ENCODE results near the gene HELT.

Gene HELT

DNA sequence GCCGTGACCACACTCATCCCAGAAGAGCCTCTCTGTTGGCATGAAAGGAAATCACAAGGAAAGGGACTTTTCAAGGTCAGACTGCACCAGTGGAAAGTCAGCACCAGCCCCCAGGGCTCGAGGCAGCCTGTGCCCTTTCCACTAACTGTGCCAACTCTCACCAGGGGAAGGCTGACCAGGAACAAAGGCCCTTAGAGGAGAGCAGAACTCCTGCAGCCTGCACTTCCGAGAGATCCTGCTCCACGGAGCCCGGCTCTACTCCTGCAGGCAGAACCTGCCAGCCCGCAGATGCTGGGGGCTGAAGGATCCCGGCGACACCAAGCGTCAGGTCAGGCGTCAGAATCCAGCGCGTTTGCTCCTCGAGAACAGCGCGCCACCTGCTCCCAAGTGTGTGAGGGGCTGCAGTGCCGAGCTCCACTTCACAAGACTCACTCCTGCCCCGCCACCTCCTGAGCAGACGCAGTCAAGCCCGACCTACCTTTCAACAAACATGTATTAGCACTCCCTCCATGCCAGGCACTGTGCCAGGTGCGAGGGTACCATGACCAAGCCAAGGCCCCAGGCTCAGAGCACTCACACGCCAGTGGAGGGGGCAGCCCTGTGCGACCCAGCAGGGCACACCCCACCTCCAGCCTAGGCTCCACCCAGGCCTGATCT is 13.6 kb upstream of the HELT start:
- DNase-seq, result peak in 1 of 2 experiments; percentile 31

DNA sequence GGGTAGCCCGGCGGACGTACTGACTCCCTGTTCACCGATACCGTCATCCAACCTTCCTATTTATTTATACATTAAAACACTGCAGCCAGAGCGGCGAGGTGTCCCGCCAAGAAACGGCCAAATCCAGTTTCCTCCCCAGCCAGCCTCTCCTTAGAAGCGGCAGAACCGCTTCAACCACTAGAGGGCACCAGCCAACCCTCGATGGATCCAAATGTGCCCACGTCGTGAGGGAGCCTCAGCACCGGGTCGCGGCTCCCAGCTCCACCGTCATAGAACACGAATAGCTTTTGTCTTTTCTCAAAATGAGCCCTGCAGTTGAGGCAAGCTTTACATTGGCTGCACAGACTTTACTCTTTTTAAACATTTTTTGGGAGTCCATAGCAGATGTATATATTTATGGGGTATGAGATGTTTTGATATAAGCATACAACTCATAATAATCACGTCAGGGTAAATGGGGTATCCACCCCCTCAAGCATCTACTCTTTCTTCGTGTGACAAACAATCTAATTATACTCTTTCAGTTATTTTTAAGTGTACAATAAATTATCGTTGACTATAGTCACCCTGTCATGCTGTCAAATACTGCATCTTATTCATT is 13.0 kb upstream of the HELT start:
- peak; percentile 38 to 51 for DNase-seq

DNA sequence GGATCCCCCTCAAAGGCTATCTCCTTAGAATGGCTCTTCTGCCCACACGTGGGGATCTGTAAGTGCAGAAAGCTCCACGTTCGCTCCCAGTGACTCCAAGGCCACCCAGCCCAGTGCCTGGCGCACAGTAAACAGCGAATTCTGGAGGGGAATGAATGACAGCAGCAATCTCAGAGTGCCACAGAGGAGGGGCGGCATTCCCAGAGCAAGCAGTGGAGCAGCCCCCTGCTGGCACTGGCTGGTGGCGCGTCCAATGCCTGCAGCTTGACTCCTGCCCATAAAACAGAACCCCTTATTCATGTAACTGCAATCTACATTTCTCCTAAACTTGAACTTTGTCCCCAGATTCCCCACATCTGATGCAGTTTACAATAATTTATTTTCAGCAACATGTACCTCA is 6.9 kb upstream of the HELT start:
- DNase-seq, result no peak

DNA sequence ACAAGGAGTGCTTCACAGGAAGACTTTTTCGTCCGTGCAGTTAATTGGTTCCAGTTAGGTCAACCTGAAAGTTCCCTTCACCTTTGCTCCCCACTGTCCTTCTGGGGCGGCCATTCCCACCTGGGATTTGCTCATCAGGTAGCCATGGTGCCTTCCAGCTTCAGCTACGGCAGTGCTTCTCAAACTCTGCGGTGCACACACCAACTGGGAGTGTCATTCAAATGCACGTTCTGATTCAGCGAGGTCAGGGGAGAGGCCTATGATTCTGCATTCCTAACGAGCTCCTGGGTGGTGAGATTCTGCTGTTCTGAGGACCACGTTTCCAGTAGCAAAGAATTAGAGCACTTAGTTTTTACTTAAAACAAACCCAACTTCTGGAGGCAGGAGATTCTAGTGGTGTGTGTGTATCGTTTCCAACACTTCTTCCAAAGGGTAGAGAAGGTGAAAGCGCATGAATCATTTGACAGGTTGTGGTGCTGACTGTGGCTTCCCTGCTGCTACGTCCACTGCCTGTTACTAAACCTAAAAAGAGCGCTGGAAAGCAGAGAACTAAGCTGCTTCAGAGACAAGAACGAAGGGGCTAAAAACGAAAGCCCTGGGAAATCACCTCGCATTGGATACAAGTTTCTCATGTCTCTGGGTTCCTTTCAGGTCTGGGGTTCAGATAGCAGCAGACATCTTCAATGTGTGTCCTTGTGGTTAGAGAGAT is 4.7 kb upstream of the HELT start:
- no peak for DNase-seq

DNA sequence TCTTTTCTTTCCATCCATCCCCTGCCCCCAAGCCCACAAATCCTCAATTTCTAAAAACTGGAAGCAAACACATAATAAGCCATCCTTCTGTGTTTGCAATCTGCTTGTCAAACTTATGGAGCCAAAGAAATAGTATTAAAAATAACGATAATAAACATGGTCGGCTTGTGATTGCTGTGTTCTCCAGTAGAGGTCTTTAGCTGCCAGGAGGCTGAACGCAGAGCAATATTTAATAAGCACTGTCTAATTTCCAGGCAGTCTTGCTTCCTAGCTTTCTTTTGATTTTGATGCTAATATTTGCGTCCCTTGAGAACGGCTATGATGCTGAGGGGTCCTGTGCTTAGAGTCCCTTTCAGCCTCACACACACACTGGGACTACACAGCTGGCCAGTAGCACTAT is 3.2 kb upstream of the HELT start:
- DNase-seq, result no peak

DNA sequence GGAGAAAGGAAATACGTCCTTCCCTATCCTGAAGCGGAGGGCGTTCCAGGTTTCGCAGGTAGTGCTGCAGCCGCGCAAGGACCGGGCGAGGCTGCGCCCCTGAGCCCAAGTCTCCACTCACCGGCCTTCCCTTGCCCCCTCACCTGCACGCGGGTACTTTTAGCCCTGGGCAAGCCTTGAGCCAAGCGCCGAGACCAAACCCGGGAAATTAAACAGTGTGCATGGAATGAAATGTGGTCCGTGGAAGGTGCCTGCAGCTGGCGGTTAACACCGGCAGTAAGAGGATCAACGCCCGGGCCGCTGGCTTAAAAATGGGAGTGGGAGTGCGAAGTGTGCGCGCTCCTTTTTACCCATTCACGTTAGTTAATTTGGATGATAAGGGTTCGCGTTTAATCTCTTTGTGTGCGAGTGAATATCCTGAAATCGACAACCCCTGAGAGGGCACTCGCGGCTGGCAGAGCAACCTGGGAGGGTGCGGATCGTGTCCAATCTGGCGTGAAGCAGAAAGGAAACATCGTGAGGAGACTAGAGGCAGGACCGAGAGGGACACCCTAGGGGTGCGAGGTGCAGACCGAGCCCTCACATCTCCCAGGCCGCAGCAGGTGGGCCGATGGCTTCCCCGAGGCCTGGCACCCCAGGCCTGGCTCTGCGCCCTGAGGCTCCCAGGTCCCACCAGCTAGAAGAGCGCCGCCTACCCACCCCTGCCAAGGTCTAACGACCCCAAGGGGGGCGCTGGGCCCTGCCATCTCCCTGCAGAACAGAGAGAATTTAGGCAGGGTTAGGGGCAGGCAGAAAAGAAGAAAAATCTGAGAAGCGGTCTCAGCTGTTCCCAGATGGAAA is 2.0 kb upstream of the HELT start:
- no peak for DNase-seq

DNA sequence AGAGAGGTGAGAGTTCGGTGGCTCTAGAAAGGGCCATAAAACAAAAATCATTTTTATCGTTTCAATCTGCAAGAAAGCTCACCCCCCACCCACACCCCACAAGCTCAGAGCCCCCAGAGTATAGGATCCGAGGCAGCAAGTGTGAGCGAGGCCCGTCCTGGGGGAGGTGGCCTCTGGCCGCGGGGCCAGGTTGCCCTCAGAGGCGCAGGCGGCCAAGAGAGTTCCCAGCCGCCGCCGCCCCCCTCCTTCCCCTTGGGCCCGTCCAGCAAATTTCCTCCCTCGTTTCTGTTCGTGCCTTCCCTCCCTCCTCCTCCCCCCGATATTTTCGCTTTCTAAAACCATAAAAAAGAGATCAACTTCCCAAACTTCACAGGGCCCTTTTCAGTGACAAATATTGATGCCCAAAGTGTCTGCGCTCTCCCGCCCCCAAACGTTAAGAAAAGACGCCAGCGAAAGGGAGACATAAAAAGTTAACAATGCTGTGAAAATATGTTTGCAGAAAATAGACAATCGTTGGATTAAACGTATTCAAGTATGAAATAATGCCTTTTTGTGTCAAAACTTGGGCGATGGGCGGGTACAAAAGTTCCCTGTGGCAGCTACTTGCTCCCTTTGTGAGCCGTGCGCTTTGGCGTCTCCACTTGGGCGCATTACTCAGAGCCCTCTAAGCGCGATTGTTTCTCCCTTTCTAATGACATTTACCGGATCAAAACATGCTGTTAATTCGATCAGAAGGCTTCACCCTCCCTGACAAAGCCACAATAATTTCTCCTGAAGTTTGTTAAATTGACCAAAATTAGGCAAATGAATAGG is 1.1 kb upstream of the HELT start:
- DNase-seq, result no peak

DNA sequence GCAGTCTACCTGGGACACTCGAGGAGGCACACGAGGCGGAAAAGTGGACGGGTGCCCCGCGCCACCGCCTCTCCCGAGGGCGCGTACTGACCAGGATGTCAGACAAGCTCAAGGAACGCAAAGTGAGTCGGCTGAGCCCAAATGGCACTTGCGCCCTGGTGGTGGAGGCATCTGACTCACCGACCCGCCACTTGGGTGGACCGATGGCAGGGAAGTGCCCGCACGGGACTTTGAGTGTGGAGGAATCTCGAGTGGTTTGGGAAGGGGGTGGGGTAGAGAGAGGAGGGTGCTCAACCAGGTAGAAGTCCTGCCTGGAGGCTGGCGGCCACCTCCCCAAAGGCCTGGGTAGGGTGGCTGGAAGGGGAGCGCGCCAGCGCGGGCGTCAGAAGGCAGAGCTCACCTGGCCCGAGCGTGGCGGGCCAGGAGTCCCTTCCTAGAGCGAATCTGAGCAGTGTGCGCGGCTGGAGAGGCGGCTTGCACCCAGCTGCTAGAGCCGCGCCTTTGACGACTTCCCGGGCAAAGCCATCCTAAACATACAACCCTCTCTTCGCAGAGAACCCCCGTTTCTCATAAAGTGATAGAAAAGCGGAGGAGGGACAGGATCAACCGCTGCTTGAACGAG is 655 bp downstream of the HELT start:
- DNase-seq, result no peak

DNA sequence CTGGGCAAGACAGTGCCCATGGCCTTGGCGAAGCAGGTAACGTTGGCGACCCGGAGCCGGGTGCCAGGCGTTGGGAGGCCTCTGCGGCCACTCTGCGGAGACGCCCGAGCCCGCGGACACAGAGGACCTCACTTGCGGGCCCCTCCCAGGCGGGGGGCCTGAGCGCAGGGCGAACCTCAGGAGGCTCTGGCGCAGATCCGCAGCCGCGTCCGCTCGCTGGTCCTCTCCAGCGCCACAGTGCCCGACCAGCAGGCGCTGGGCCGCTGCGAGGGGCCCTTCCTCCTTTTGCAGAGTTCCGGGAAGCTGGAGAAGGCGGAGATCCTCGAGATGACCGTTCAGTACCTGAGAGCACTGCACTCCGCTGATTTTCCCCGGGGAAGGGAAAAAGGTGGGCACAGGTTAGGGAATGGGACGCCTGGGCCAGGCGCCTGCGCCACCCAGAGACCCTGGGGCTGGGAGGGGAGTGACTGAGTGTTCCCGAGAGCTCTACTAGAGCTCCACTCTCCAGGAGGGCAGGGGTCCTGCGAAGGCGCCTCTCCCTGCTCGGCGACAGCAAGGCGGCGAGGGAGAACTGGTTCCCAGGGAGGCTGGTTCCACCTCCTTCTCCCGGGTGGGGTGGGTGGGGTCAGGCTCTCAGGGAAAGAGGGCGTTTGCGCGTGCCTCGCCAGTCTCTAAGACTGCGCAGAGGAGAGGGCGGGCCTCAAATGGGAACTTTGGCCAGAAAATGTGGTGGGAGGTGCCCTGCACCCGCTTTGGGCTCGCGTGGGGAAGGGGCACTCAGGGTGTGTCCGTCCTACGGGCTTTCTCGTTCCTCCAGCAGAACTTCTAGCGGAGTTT is 1.4 kb downstream of the HELT start:
- no peak for DNase-seq

DNA sequence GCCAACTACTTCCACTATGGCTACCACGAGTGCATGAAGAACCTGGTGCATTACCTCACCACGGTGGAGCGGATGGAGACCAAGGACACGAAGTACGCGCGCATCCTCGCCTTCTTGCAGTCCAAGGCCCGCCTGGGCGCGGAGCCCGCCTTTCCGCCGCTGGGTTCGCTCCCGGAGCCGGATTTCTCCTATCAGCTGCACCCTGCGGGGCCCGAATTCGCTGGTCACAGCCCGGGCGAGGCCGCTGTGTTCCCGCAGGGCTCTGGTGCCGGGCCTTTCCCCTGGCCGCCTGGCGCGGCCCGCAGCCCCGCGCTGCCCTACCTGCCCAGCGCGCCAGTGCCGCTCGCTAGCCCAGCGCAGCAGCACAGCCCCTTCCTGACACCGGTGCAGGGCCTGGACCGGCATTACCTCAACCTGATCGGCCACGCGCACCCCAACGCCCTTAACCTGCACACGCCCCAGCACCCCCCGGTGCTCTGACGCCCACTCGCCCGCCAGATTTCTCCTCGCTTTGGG is 2.1 kb downstream of the HELT start:
- DNase-seq, result no peak

DNA sequence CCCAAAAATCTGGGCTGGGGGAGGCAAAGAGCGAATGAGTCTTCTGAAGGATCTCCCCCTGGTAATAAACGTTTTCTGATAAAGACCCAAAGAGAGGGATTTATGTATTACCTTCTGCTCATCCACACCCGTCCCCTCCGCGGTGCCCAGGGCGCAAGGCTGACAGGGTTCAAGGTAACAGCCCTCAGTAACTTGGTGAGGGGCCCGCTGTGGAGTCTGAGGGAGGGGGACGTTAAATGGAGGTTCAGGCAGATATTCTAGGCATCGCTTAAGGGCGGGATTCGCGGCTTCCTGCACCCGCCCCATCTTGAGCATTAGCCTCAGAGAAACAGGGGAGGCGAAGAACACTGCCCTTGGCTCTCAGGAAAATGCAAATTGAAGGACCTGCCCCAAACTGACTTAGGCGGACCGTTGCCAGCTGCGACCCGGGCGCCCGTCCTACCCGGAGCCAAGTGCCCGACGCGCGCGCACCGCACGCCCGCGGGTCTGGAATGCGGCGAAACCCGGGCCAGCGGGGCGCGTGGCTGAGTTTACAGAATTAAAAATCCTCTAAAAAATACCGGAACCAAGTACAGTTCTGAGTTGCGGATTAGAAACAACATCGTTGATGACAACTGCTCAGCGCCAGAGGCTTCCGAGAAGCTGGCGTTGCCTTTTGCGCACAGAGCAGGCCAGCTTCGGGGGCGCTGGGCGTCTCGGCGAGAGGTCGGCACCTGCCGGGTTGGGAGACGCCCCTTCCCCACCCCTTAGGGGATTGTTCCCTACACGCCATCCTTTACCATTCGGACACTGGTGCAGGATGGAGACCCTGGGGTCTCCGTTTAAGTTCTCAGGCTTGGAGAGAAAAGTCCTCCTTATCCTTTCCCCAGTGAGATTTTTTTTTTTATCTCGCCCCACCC is 2.8 kb downstream of the HELT start:
- DNase-seq, result no peak

DNA sequence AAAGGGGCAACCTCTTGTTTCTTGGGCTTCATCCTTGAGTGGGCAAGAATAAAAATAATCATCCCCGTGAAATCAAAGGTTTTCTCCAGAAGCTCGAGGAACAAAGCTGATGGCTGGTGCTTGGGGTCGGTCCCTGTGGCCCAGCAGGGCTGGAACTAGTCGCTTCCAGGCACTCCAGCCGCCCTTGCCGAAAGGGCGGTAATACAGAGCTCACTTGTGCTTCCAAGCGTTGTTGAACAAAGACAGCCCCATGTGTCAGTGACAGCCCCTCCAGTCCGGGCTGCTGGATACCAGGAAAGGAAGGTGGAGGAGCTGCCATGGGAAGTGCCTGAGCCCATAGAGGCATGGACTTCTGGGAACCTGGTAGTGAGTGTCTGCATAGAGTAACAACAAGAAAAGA is 5.2 kb downstream of the HELT start:
- no peak for DNase-seq

DNA sequence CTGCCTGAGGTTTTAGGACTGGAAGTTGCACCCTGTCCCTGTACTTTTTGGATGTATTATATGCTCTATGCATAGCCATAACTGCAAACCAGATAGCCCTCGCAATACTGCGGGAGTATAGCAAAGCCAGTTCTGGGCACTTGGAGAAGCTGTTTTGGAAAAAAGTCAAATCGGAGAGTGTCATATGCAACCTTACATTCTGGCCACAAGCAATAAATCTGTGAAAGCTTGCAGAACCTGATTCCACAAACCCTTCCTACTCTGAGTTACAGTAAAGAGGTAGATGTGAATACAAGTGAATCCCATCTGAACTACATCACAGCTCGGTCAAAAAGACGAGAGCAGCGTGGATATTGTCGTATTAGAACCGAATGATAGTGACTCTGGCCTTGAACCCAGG is 10.3 kb downstream of the HELT start:
- no peak for DNase-seq

DNA sequence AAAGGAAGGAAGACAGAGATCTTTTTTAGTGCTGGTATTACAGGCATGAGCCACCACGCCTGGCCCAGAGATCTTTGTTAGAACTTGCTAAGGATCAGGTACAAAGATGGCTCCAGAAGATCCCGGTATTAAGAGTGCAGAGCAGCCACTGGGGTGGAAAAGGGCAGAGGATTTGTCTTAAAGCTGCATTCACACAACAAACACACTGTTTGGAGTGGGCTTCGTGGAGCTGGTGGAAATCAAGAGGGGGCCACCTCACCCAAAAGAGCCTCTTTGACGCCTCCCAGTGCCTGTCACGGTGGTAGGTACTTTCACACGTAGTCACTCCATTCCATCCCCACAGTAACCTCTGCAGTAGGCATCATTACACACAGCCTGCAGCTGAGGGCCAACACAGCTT is 13.3 kb downstream of the HELT start:
- no peak for DNase-seq

DNA sequence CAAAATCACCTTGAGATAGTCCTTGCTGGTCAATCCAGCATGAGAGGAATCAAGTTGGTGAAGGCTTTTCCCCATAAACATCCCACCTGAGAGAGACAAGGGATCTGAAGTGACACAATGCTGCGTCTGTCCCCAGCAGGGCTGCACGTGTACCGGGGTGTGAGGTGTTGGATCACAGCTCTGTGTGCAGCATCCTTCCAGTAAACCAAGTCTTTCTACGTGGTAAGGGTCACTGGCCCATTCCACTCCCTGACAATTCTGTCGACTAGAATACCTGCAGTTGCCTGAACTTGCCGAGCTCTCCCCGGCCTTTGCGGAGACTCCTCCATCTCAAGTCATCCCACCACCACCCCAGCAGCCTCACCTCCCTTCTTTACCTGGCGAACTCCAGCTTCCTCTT is 14.8 kb downstream of the HELT start:
- DNase-seq, result no peak

DNA sequence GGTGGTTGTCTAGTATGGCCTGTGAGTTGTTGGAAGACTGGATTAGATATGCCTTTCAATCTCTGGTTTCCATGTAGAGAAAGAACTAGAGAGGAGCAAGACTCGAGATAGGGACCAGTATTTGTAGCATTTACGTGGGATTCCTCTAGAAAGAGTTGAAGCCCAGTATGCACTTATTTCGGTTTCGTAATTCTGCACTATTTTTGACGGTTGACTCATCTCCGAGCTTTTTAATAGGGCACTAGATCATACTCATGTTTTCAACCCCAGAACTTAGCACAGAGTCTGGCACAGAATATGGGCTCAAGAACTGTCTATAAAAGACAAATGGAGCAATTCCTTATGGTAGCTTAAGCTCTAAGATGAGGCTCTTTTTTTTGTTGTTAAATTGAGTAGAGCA is 15.7 kb downstream of the HELT start:
- DNase-seq, result no peak

DNA sequence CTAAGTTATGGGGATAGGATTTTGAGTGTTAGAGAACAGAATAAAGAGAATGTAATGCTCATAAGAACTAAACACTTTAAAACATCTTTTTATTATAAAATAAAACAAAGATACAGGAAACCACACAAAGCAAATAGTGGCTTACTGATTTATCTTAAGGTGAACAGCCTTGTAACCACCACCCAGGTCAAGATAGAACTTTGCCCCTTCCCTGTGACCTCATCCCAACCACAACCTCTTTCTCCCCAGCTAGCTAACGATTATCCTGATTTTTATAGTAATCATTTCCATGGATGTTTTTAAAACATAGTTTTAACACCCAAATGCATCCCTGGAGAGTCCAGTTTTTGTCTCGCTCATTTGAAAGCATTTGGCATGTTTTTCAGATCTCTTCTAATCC is 17.0 kb downstream of the HELT start:
- DNase-seq, result no peak

DNA sequence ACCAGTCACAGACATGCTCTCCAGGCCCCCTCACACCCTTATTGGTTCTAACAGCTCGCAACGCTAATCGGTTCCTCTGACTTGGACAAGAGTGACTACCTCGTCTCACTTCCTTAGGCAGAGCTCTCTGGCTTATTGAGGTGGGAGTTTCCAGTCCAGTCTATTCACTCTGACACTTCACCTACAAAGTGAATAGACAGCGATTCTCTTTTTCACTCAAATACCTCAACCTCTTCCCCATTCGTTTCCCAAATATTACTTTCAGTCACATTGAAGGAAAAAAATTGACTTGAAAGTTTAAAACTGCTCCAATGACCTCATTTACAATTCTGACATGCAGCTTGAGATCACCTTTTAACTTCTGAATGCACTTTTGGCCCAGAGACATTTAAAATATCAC is 17.7 kb downstream of the HELT start:
- no peak for DNase-seq

DNA sequence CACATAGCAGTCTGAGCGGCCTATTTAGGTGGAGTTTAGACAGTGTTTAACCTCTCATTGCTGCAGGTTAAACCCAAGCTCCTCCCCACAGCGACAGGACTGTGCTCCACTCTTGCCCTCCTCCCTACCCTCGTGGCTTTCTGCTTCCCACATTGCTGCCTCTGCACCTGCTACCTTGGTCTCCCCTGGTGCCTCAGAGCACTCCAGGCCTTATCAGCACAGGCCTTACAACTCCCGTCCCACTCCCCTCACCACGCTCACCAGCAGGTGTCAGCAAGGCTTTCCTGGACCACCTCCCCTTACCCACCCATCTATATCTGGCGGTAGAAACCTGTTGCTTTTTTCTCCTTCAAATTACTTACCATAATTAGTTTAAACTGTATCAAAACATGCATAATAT is 18.6 kb downstream of the HELT start:
- no peak for DNase-seq

All from SHP77 (cell line).